ENCODE measurements around the gene SRP9. TPM values are rescaled to one million over a fixed set of nuclear protein-coding genes. Genes with fewer than 3 reads are reported as not detected.
A peak's percentile ranks its signal among the peaks of the same experiment; 100 is the strongest.

SRP9 gene
- polyA plus RNA-seq, 1 of the 3 experiments (the other 2 are of a cell fraction), result 156 TPM

DNA sequence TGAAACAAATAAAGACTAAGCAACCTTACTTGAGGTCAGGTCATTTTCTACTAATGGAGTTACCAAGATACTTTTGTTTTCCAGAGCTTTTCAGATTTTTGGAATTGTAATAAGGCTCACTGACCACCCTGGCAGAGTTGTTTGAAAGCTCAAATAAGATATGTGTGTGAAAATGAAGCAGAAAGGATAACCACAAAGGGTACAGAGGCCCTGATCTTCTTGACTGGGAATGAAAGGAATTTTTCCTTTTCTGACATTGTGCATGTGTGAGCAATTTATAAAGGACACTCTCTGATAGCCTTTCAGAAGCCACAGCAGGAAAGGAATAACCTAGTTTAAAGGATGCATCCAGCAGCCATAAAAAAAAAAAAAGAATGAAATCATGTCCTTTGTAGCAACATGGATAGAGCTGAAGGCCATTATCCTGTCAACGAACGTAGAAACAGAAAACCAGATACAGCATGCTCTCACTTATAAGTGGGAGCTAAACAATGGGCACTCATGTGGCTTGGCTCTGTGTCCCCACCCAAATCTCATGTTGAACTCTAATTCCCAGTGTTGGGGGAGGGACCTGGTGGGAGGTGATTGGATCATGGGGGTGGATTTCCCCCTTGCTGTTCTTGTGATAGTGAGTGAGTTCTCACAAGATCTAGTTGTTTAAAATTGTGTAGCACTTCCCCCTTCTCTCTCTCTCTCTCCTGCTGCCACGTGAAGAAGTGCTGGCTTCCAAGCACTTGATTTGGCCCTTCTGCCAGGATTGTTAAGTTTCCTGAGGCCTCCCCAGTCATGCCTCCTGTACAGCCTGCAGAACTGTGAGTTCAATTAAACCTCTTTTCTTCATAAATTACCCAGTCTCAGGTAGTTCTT, 3.1 kb upstream of the SRP9 start:
- 0 out of 2 replicates have a peak overlapping the region, but pooled peaks have one; percentile 27 for H2AFZ ChIP-seq (ENCODE audit: low read depth)
- H4K20me1 ChIP-seq (ENCODE audit: insufficient read depth), result 0 out of 2 replicates have a peak, but pooled peaks cover 10% of the 10 kb centered on the region
- 0 out of 2 replicates have a peak overlapping the region, but pooled peaks have one; percentile 5 for H3K4me2 ChIP-seq
- no peaks in the 10 kb centered on the region for H3K27me3 ChIP-seq (ENCODE audit: insufficient read depth)
- H3K9me3 ChIP-seq, result no peaks in the 10 kb centered on the region
- ChIA-PET POLR2A (no interaction called here), CTCF (interaction anchor here (1.3 to 18.9 kb wide), 4 partner anchors 35 to 294 kb away, joined by 3 to 473 read pairs (median 50); partner anchors contain the start of gene EPHX1)
- WGBS (ENCODE audit: low lambda C conversion rate), result 57% methylated on average over 3 of the region's 3 CpGs
- no peak overlapping the region for H3K4me3 ChIP-seq (ENCODE audit: low read depth in 2 of 2, low read length in 1 of 2)
- H3K9ac ChIP-seq, result no peak overlapping the region
- H3K4me1 ChIP-seq (ENCODE audit: control insufficient read depth in 1 of 2, insufficient read depth in 2 of 2, low read depth in 1 of 2, low read length in 1 of 2), result peaks cover 19 to 30% of the 10 kb centered on the region in 2 experiments
- no peak for DNase-seq
- H3K79me2 ChIP-seq (ENCODE audit: insufficient read depth), result peaks cover 18% of the 10 kb centered on the region
- no peaks in the 10 kb centered on the region for H3K9me2 ChIP-seq
- peaks cover 23% of the 10 kb centered on the region for H3F3A ChIP-seq (replicated peaks; ENCODE audit: insufficient read depth)
- H3K36me3 ChIP-seq (replicated peaks in 1 of 2; ENCODE audit: control insufficient read depth in 1 of 2, insufficient read depth in 2 of 2, low read length in 1 of 2), result peaks cover 0 to 4% of the 10 kb centered on the region in 2 experiments
- peak overlapping the region; percentile 46 to 75; a peak in 3 of 4 replicates for H3K27ac ChIP-seq (ENCODE audit: low read depth in 2 of 2, low read length in 1 of 2)
- TF ChIP-seq NRF1 (IDR thresholded peaks at IDR 0.05; ENCODE audit: low read depth, low read length) (no peak), MXI1 (IDR thresholded peaks at IDR 0.05; ENCODE audit: low read depth, low read length) (no peak), TCF12 (IDR thresholded peaks at IDR 0.05) (peak; percentile 39; the same call in 1 of the 2 replicates)

GRCh38 chr1:225776294-225776693, 1.3 kb upstream of the SRP9 start:
- no peaks in the 10 kb centered on the region for H3K9me3 ChIP-seq
- peaks cover 2 to 11% of the 10 kb centered on the region in 2 experiments for H3K36me3 ChIP-seq (replicated peaks in 1 of 2; ENCODE audit: control insufficient read depth in 1 of 2, insufficient read depth in 2 of 2, low read length in 1 of 2)
- no peak overlapping the region for H3K27ac ChIP-seq (ENCODE audit: low read depth in 2 of 2, low read length in 1 of 2)
- no peak overlapping the region for H3K4me3 ChIP-seq (ENCODE audit: low read depth in 2 of 2, low read length in 1 of 2)
- ChIA-PET CTCF (interaction anchor here (1.1 to 18.9 kb wide), 6 partner anchors 15 to 296 kb away, joined by 3 to 473 read pairs (median 4); partner anchors contain the start of gene EPHX1), POLR2A (interaction anchor here (0.8 kb wide), 1 partner anchor 123 kb away, joined by 3 read pairs; the partner anchor contains the start of gene ENAH)
- TF ChIP-seq FOXM1 (IDR thresholded peaks at IDR 0.05; ENCODE audit: low read depth), result no peak
- TF ChIP-seq SMC3 (IDR thresholded peaks at IDR 0.05; ENCODE audit: low read depth, low read length), result no peak
- TF ChIP-seq EP300 (IDR thresholded peaks at IDR 0.05; ENCODE audit: borderline replicate concordance in 1 of 2, low read depth in 1 of 2, low read length in 1 of 2), result no peak
- TF ChIP-seq FOXJ3 (CRISPR knock-in tag; IDR thresholded peaks at IDR 0.05), result no peak
- no peak for TF ChIP-seq MXI1 (IDR thresholded peaks at IDR 0.05; ENCODE audit: low read depth, low read length)
- TF ChIP-seq CTCF (IDR thresholded peaks at IDR 0.05), result no peak
- TF ChIP-seq, protein P1, sequence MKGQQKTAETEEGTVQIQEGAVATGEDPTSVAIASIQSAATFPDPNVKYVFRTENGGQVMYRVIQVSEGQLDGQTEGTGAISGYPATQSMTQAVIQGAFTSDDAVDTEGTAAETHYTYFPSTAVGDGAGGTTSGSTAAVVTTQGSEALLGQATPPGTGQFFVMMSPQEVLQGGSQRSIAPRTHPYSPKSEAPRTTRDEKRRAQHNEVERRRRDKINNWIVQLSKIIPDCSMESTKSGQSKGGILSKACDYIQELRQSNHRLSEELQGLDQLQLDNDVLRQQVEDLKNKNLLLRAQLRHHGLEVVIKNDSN (IDR thresholded peaks at IDR 0.05; ENCODE audit: borderline replicate concordance, low read depth), result no peak
- no peak for TF ChIP-seq JUND (IDR thresholded peaks at IDR 0.05)
- TF ChIP-seq EZH2phosphoT487 (IDR thresholded peaks at IDR 0.05; ENCODE audit: borderline replicate concordance, low read depth), result no peak
- no peak for TF ChIP-seq RAD21 (IDR thresholded peaks at IDR 0.05; ENCODE audit: low read length)
- no peak for TF ChIP-seq RCOR1 (IDR thresholded peaks at IDR 0.05; ENCODE audit: low read length)
- TF ChIP-seq, protein P2, sequence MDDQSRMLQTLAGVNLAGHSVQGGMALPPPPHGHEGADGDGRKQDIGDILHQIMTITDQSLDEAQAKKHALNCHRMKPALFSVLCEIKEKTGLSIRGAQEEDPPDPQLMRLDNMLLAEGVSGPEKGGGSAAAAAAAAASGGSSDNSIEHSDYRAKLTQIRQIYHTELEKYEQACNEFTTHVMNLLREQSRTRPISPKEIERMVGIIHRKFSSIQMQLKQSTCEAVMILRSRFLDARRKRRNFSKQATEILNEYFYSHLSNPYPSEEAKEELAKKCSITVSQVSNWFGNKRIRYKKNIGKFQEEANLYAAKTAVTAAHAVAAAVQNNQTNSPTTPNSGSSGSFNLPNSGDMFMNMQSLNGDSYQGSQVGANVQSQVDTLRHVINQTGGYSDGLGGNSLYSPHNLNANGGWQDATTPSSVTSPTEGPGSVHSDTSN (IDR thresholded peaks at IDR 0.05), result no peak
- whole genome bisulfite sequencing (ENCODE audit: low lambda C conversion rate), result 89% methylated on average over 4 of the region's 4 CpGs
- H3K4me2 ChIP-seq, result peak overlapping the region; percentile 91
- peaks cover 36% of the 10 kb centered on the region for H3K79me2 ChIP-seq (ENCODE audit: insufficient read depth)
- no peak overlapping the region for H3K9ac ChIP-seq
- no peak overlapping the region for H2AFZ ChIP-seq (ENCODE audit: low read depth)
- H3K4me1 ChIP-seq (ENCODE audit: control insufficient read depth in 1 of 2, insufficient read depth in 2 of 2, low read depth in 1 of 2, low read length in 1 of 2), result peaks cover 23 to 29% of the 10 kb centered on the region in 2 experiments
- H3K9me2 ChIP-seq, result no peaks in the 10 kb centered on the region
- peaks cover 27% of the 10 kb centered on the region for H3F3A ChIP-seq (replicated peaks; ENCODE audit: insufficient read depth)
- H3K27me3 ChIP-seq (ENCODE audit: insufficient read depth), result no peaks in the 10 kb centered on the region
- peaks cover 24% of the 10 kb centered on the region for H4K20me1 ChIP-seq (ENCODE audit: insufficient read depth)
- DNase-seq, result no peak

Data from SK-N-SH (cell line).